GM12878 (cell line): ENCODE results near the gene SAP25. TPM values are rescaled to one million over a fixed set of nuclear protein-coding genes. Genes with fewer than 3 reads are reported as not detected.

ENCODE experiments used
- polyA plus RNA-seq, 11 experiments: library from polyadenylated mRNA; depleted of rRNA in 4 of 11; unstranded in 6 of 11; stranded (reverse) in 5 of 11; fragments of >200 nt; fragmentation: Nextera tagmentation in 4 of 11; fragmentation: Illumina TruSeq in 1 of 11; extraction: Ambion mirVana in 4 of 11; extraction: Trizol in 1 of 11; gene quantifications; 1 replicate in 1 of 11; 2 replicates in 10 of 11; pipeline versions ENCODE4 v1.2.1 to v1.2.3, GENCODE V29; 2011 to 2016; ENCODE audit warnings: inconsistent platforms in 2 of 11, missing spikeins in 2 of 11, low read depth in 1 of 11
- small RNA-seq: library from RNA; depleted of rRNA; stranded (forward); fragments of <200 nt; gene quantifications from one replicate; pipeline ENCODE3, GENCODE V24; 2014
- total RNA-seq, 4 experiments: library from RNA; depleted of rRNA in 3 of 4; stranded (reverse); fragments of >200 nt in 3 of 4; fragmentation: Illumina TruSeq in 1 of 4; extraction: Trizol in 1 of 4; gene quantifications; 2 replicates each; pipeline versions ENCODE4 v1.2.1 to v1.2.3, GENCODE V29; 2013 to 2021

SAP25 gene
- total and polyA plus RNA-seq, 10 of the 15 experiments (the other 5 are each of a cell fraction or from before 2014, with no cell fraction given) = 0.14 to 8.6 (median 1.1) TPM

Small RNA genes within 50 kb of the gene (small RNA-seq; reads per million reads assigned to genes)
- gene RN7SL416P (not detected), gene SAP25 (0.12 reads per million)

Other genes with a start within 250 kb of the SAP25 start
Only the 7 nearest of the 20 such genes appear.
- 47.8 and 60.3 TPM in 2 replicates for gene AGFG2, start 34.7 kb downstream of the SAP25 start, total RNA-seq (2014; rRNA removed)
- 14.9 and 18.0 TPM in 2 replicates for gene AGFG2, start 34.7 kb downstream of the SAP25 start, total RNA-seq (2014; rRNA removed; fragmentation: Illumina TruSeq; extraction: Trizol)
- gene AGFG2, start 34.7 kb downstream of the SAP25 start, total RNA-seq (2021) = 71.5 and 75.1 TPM in 2 replicates
- 10.2 and 24.2 TPM in 2 replicates for gene AGFG2, start 34.7 kb downstream of the SAP25 start, polyA plus RNA-seq (2011; rRNA removed)
- gene AGFG2, start 34.7 kb downstream of the SAP25 start, polyA plus RNA-seq (2014; fragmentation: Illumina TruSeq; extraction: Trizol) = 6.6 and 15.6 TPM in 2 replicates
- gene AGFG2, start 34.7 kb downstream of the SAP25 start, polyA plus RNA-seq (2014; fragmentation: Nextera tagmentation; extraction: Ambion mirVana) = 1 to 10 TPM in 1 of 2 experiments, under 1 TPM in 1; 0.90 to 1.1 TPM
- 47.0 and 50.2 TPM in 2 replicates for gene AGFG2, start 34.7 kb downstream of the SAP25 start, polyA plus RNA-seq (2014; rRNA removed)
- gene AGFG2, start 34.7 kb downstream of the SAP25 start, polyA plus RNA-seq (2016; fragmentation: Nextera tagmentation; extraction: Ambion mirVana) = 10 to 100 TPM; 26.7 to 27.0 TPM
- gene LRCH4, start 12.2 kb upstream of the SAP25 start, total RNA-seq (2014; rRNA removed) = 38.1 and 41.9 TPM in 2 replicates
- 10.9 and 11.9 TPM in 2 replicates for gene LRCH4, start 12.2 kb upstream of the SAP25 start, total RNA-seq (2014; rRNA removed; fragmentation: Illumina TruSeq; extraction: Trizol)
- 82.6 and 96.7 TPM in 2 replicates for gene LRCH4, start 12.2 kb upstream of the SAP25 start, total RNA-seq (2021)
- 7.6 and 15.4 TPM in 2 replicates for gene LRCH4, start 12.2 kb upstream of the SAP25 start, polyA plus RNA-seq (2011; rRNA removed)
- gene LRCH4, start 12.2 kb upstream of the SAP25 start, polyA plus RNA-seq (2014; fragmentation: Illumina TruSeq; extraction: Trizol) = 2.7 and 10.8 TPM in 2 replicates
- gene LRCH4, start 12.2 kb upstream of the SAP25 start, polyA plus RNA-seq (2014; fragmentation: Nextera tagmentation; extraction: Ambion mirVana) = 1 to 10 TPM in 1 of 2 experiments, under 1 TPM in 1; 0.58 to 1.7 TPM
- gene LRCH4, start 12.2 kb upstream of the SAP25 start, polyA plus RNA-seq (2014; rRNA removed) = 68.0 and 84.2 TPM in 2 replicates
- 10 to 100 TPM; 41.4 to 64.0 TPM for gene LRCH4, start 12.2 kb upstream of the SAP25 start, polyA plus RNA-seq (2016; fragmentation: Nextera tagmentation; extraction: Ambion mirVana)
- gene FBXO24, start 12.4 kb upstream of the SAP25 start, total RNA-seq (2014; rRNA removed) = 0.11 and 0.16 TPM in 2 replicates
- gene FBXO24, start 12.4 kb upstream of the SAP25 start, total RNA-seq (2014; rRNA removed; fragmentation: Illumina TruSeq; extraction: Trizol) = 0.23 and 0.31 TPM in 2 replicates
- not detected in 2 replicates for gene FBXO24, start 12.4 kb upstream of the SAP25 start, total RNA-seq (2021)
- 0.78 and 0.96 TPM in 2 replicates for gene FBXO24, start 12.4 kb upstream of the SAP25 start, polyA plus RNA-seq (2011; rRNA removed)
- gene FBXO24, start 12.4 kb upstream of the SAP25 start, polyA plus RNA-seq (2014; fragmentation: Illumina TruSeq; extraction: Trizol) = 0.24 TPM in 1 of 2 replicates, not detected in the other
- not detected for gene FBXO24, start 12.4 kb upstream of the SAP25 start, polyA plus RNA-seq (2014; fragmentation: Nextera tagmentation; extraction: Ambion mirVana)
- 0.30 and 0.60 TPM in 2 replicates for gene FBXO24, start 12.4 kb upstream of the SAP25 start, polyA plus RNA-seq (2014; rRNA removed)
- under 1 TPM in 1 of 2 experiments, not detected in 1; 0.19 TPM for gene FBXO24, start 12.4 kb upstream of the SAP25 start, polyA plus RNA-seq (2016; fragmentation: Nextera tagmentation; extraction: Ambion mirVana)
- 0.85 and 0.87 TPM in 2 replicates for gene PCOLCE, start 28.5 kb upstream of the SAP25 start, total RNA-seq (2014; rRNA removed)
- 0.32 and 0.40 TPM in 2 replicates for gene PCOLCE, start 28.5 kb upstream of the SAP25 start, total RNA-seq (2014; rRNA removed; fragmentation: Illumina TruSeq; extraction: Trizol)
- 2.5 and 3.4 TPM in 2 replicates for gene PCOLCE, start 28.5 kb upstream of the SAP25 start, total RNA-seq (2021)
- 0.56 and 0.88 TPM in 2 replicates for gene PCOLCE, start 28.5 kb upstream of the SAP25 start, polyA plus RNA-seq (2011; rRNA removed)
- gene PCOLCE, start 28.5 kb upstream of the SAP25 start, polyA plus RNA-seq (2014; fragmentation: Illumina TruSeq; extraction: Trizol) = 0.57 and 1.0 TPM in 2 replicates
- under 1 TPM; 0.27 to 0.45 TPM for gene PCOLCE, start 28.5 kb upstream of the SAP25 start, polyA plus RNA-seq (2014; fragmentation: Nextera tagmentation; extraction: Ambion mirVana)
- gene PCOLCE, start 28.5 kb upstream of the SAP25 start, polyA plus RNA-seq (2014; rRNA removed) = 2.2 and 2.9 TPM in 2 replicates
- 1 to 10 TPM; 1.8 to 2.7 TPM for gene PCOLCE, start 28.5 kb upstream of the SAP25 start, polyA plus RNA-seq (2016; fragmentation: Nextera tagmentation; extraction: Ambion mirVana)
- gene MOSPD3, start 38.6 kb upstream of the SAP25 start, total RNA-seq (2014; rRNA removed) = 4.4 and 6.7 TPM in 2 replicates
- gene MOSPD3, start 38.6 kb upstream of the SAP25 start, total RNA-seq (2014; rRNA removed; fragmentation: Illumina TruSeq; extraction: Trizol) = 1.8 and 2.6 TPM in 2 replicates
- 7.7 and 7.8 TPM in 2 replicates for gene MOSPD3, start 38.6 kb upstream of the SAP25 start, total RNA-seq (2021)
- gene MOSPD3, start 38.6 kb upstream of the SAP25 start, polyA plus RNA-seq (2011; rRNA removed) = 0.71 and 1.7 TPM in 2 replicates
- gene MOSPD3, start 38.6 kb upstream of the SAP25 start, polyA plus RNA-seq (2014; fragmentation: Illumina TruSeq; extraction: Trizol) = 1.2 and 2.9 TPM in 2 replicates
- gene MOSPD3, start 38.6 kb upstream of the SAP25 start, polyA plus RNA-seq (2014; fragmentation: Nextera tagmentation; extraction: Ambion mirVana) = 1 to 10 TPM in 1 of 2 experiments, under 1 TPM in 1; 0.61 to 1.2 TPM
- 5.3 and 9.0 TPM in 2 replicates for gene MOSPD3, start 38.6 kb upstream of the SAP25 start, polyA plus RNA-seq (2014; rRNA removed)
- 10 to 100 TPM in 1 of 2 experiments, 1 to 10 TPM in 1; 9.3 to 13.6 TPM for gene MOSPD3, start 38.6 kb upstream of the SAP25 start, polyA plus RNA-seq (2016; fragmentation: Nextera tagmentation; extraction: Ambion mirVana)
- 2.3 and 2.9 TPM in 2 replicates for gene TFR2, start 67.7 kb upstream of the SAP25 start, total RNA-seq (2014; rRNA removed)
- gene TFR2, start 67.7 kb upstream of the SAP25 start, total RNA-seq (2014; rRNA removed; fragmentation: Illumina TruSeq; extraction: Trizol) = 0.67 and 0.69 TPM in 2 replicates
- gene TFR2, start 67.7 kb upstream of the SAP25 start, total RNA-seq (2021) = 4.2 and 7.2 TPM in 2 replicates
- 0.07 and 0.30 TPM in 2 replicates for gene TFR2, start 67.7 kb upstream of the SAP25 start, polyA plus RNA-seq (2011; rRNA removed)
- 0.90 and 1.5 TPM in 2 replicates for gene TFR2, start 67.7 kb upstream of the SAP25 start, polyA plus RNA-seq (2014; fragmentation: Illumina TruSeq; extraction: Trizol)
- gene TFR2, start 67.7 kb upstream of the SAP25 start, polyA plus RNA-seq (2014; fragmentation: Nextera tagmentation; extraction: Ambion mirVana) = under 1 TPM; 0.32 to 0.33 TPM
- gene TFR2, start 67.7 kb upstream of the SAP25 start, polyA plus RNA-seq (2014; rRNA removed) = 3.3 and 4.7 TPM in 2 replicates
- 1 to 10 TPM; 2.2 to 2.8 TPM for gene TFR2, start 67.7 kb upstream of the SAP25 start, polyA plus RNA-seq (2016; fragmentation: Nextera tagmentation; extraction: Ambion mirVana)
- gene ACTL6B, start 82.5 kb upstream of the SAP25 start, total RNA-seq (2014; rRNA removed) = not detected in 2 replicates
- gene ACTL6B, start 82.5 kb upstream of the SAP25 start, total RNA-seq (2014; rRNA removed; fragmentation: Illumina TruSeq; extraction: Trizol) = not detected in 2 replicates
- not detected in 2 replicates for gene ACTL6B, start 82.5 kb upstream of the SAP25 start, total RNA-seq (2021)
- not detected in 2 replicates for gene ACTL6B, start 82.5 kb upstream of the SAP25 start, polyA plus RNA-seq (2011; rRNA removed)
- gene ACTL6B, start 82.5 kb upstream of the SAP25 start, polyA plus RNA-seq (2014; fragmentation: Illumina TruSeq; extraction: Trizol) = not detected in 2 replicates
- gene ACTL6B, start 82.5 kb upstream of the SAP25 start, polyA plus RNA-seq (2014; fragmentation: Nextera tagmentation; extraction: Ambion mirVana) = not detected
- not detected in 2 replicates for gene ACTL6B, start 82.5 kb upstream of the SAP25 start, polyA plus RNA-seq (2014; rRNA removed)
- not detected for gene ACTL6B, start 82.5 kb upstream of the SAP25 start, polyA plus RNA-seq (2016; fragmentation: Nextera tagmentation; extraction: Ambion mirVana)